GM12891 (cell line): Measurements from ENCODE around the gene PLCD1.

Experiments used
- POLR2A ChIP-seq: IDR thresholded peaks from 2 replicates; pipeline ENCODE4 v1.6.1; 2011; ENCODE audit warnings: low read depth, low read length, control low read depth
- POLR2AphosphoS5 ChIP-seq: IDR thresholded peaks from 2 replicates; pipeline ENCODE4 v1.6.1; 2011; ENCODE audit warnings: low read depth, low read length, control low read depth
- TAF1 ChIP-seq: IDR thresholded peaks from 2 replicates; pipeline ENCODE4 v1.6.1; 2011; ENCODE audit warnings: low read depth, low read length, control low read depth

DNA sequence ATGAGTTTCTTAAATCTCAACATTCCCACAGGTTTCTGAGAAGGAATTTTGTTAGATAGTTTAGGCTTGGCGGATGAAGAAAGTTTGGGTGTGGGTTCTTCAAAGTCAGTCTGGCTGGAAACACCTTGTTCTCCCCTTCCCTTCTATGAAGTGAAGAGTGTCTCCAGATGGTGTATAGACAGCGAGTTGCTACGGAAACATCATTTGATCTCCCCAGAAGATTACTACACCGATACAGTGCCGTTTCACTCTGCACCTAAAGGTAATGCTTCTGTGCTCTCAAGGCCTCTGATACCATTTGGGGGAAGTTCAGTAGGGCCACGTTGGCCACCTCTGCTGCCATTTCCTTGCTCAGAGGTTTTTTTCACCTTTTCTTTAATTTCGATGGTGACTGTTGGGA, 30.1 kb upstream of the PLCD1 start:
- TF ChIP-seq POLR2A: no peak
- TF ChIP-seq POLR2AphosphoS5: no peak
- TF ChIP-seq TAF1: no peak
